Panc1 (cell line): ENCODE data around the gene RPUSD4.

Experiments used
- CTCF ChIP-seq: fragments of 450-650 bp; IDR thresholded peaks from 2 replicates; pipeline ENCODE4 v1.5.1; 2017; ENCODE audit warnings: mild to moderate bottlenecking
- REST ChIP-seq, 2 experiments: IDR thresholded peaks; 2 replicates each; pipeline ENCODE4 v1.6.1; 2011 to 2012; ENCODE audit warnings: low read depth in 2 of 2, control low read depth in 1 of 2, low read length in 1 of 2, mild to moderate bottlenecking in 1 of 2, moderate library complexity in 1 of 2; ENCODE audit not compliant: insufficient read depth in 1 of 2

GRCh38 chr11:126153006-126153405 is 58.4 kb downstream of the RPUSD4 start:
- TF ChIP-seq CTCF (no peak), REST (IDR thresholded peaks at IDR 0.05; ENCODE audit: insufficient read depth in 1 of 2, low read depth in 2 of 2, low read length in 1 of 2) (no peak)
